OCI-LY7 (cell line): Measurements from ENCODE around the gene SPP1.

Experiments used
- CTCF ChIP-seq: fragments of 200-600 bp; sonication (generic); conservative IDR thresholded peaks from 2 replicates; pipeline ENCODE4 v1.5.1; 2014; ENCODE audit warnings: mild to moderate bottlenecking, antibody characterized with exemption, low read length, moderate library complexity, mixed read lengths
- EZH2phosphoT487 ChIP-seq: fragments of 200-600 bp; sonication (generic); IDR thresholded peaks from 2 replicates; pipeline ENCODE4 v1.6.1; 2018; ENCODE audit warnings: low read depth, borderline replicate concordance, mild to moderate bottlenecking, mixed run types, antibody characterized with exemption, low read length, moderate library complexity, mixed read lengths

DNA sequence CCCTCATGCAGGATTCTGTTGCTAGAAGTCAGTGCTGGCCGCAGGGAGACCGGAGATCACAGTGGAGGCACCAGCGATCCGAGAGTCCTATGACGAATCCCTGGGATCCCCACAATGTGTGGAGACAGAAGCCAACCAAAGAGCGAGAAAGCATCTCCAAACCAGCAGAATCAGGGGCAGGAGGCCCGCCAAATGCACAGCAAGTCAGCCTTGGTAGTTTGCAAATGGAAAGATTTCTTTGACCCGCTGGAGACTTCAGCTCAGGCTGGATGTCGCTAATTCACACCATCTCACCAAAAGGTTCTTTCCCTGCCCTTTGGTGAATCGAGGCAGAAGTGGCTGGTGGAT is 31.4 kb downstream of the SPP1 start:
- TF ChIP-seq CTCF (no peak), EZH2phosphoT487 (no peak)
